Naive B cell (primary cell): ENCODE results near the gene CHST9. TPM values are rescaled to one million over a fixed set of nuclear protein-coding genes. Genes with fewer than 3 reads are reported as not detected.
"Not testable (repeated sequence)": the region's sequence is repeated elsewhere in the genome, so short reads cannot be mapped to it uniquely, and the experiment has no call there.

Experiments used
- ATAC-seq, 2 donors: fragments of 150-1000 bp; cut with Tn5 transposase; 2 replicates each; pipeline ENCODE4 v1.10.0; 2021; ENCODE audit warnings: low read depth in 2 of 2, mild to moderate bottlenecking in 2 of 2, moderate library complexity in 2 of 2
- DNase-seq: peaks from one replicate; pipeline ENCODE4 v3.0.0; 2022
- H3K27ac Mint-ChIP-seq, 6 donors: one replicate each; pipeline ENCODE4 v1.8.0; 2020 to 2022; ENCODE audit warnings: mild to moderate bottlenecking in 6 of 6, mixed read lengths in 6 of 6, moderate library complexity in 5 of 6, inconsistent platforms in 2 of 6
- H3K27me3 Mint-ChIP-seq, 3 donors: one replicate each; pipeline ENCODE4 v1.8.0; 2021 to 2022; ENCODE audit warnings: mixed read lengths in 3 of 3, mild to moderate bottlenecking in 1 of 3
- H3K36me3 Mint-ChIP-seq, 2 donors: one replicate each; pipeline ENCODE4 v1.8.0; 2020 to 2022; ENCODE audit warnings: mixed read lengths in 2 of 2, inconsistent platforms in 1 of 2, mild to moderate bottlenecking in 1 of 2
- H3K4me1 Mint-ChIP-seq, 3 donors: one replicate each; pipeline ENCODE4 v1.8.0; 2020 to 2022; ENCODE audit warnings: mixed read lengths in 3 of 3, inconsistent platforms in 1 of 3, mild to moderate bottlenecking in 1 of 3, moderate library complexity in 1 of 3
- H3K4me3 Mint-ChIP-seq, 8 donors: one replicate each; pipeline ENCODE4 v1.8.0; 2020 to 2022; ENCODE audit warnings: mild to moderate bottlenecking in 8 of 8, mixed read lengths in 8 of 8, moderate library complexity in 8 of 8, inconsistent platforms in 2 of 8
- H3K9me3 Mint-ChIP-seq, 7 donors: one replicate each; pipeline ENCODE4 v1.8.0; 2020 to 2022; ENCODE audit warnings: mixed read lengths in 7 of 7, mild to moderate bottlenecking in 5 of 7, inconsistent platforms in 2 of 7, moderate library complexity in 1 of 7
- polyA plus RNA-seq, 6 donors: library from polyadenylated mRNA; unstranded; fragments of 300-500 nt; fragmentation: Illumina TruSeq; gene quantifications; one replicate each; pipeline ENCODE4 v1.2.3, GENCODE V29; 2021; ENCODE audit warnings: low read depth in 6 of 6

The CHST9 gene
- polyA plus RNA-seq, 6 donors from 2014 or later: not detected

DNA sequence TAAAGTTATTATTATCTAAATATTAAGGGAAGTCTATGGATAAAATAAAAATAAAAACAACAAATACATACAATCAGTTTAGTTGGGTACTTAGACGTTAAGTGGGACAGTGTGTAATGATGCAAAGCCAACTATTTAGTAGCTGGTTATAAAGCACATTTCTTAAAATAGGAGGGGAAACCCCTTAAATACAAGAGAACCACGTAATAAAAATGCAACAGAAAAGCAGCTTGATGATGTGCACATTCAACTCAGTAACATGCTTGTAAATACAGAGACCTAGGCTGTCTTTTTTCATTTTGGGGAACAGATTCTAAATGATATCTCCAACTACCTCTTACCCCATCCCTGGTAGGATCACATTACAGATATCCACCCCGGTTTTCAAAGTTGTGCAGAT, 185.3 kb downstream of the CHST9 start:
- no peaks in the 10 kb centered on the region for H3K36me3 Mint-ChIP-seq
- H3K4me3 Mint-ChIP-seq: no peak overlapping the region
- no peak overlapping the region for H3K27ac Mint-ChIP-seq
- peaks cover 0 to 6% (median 0%) of the 10 kb centered on the region in 7 donors for H3K9me3 Mint-ChIP-seq
- peaks cover 0 to 5% (median 0%) of the 10 kb centered on the region in 3 donors for H3K4me1 Mint-ChIP-seq
- peaks cover 0 to 5% (median 0%) of the 10 kb centered on the region in 3 donors for H3K27me3 Mint-ChIP-seq
- no peak for ATAC-seq
- DNase-seq: no peak

GRCh38 chr18:26993568-26993967, 191.5 kb downstream of the CHST9 start:
- Mint-ChIP-seq H3K27ac (no peak overlapping the region), H3K4me1 (no peaks in the 10 kb centered on the region), H3K9me3 (peaks cover 0 to 7% (median 2%) of the 10 kb centered on the region in 7 donors), H3K36me3 (no peaks in the 10 kb centered on the region), H3K27me3 (peaks cover 0 to 5% (median 0%) of the 10 kb centered on the region in 3 donors), H3K4me3 (no peak overlapping the region)
- ATAC-seq: no peak
- DNase-seq: no peak

GRCh38 chr18:26992926-26993325, 192.2 kb downstream of the CHST9 start:
- H3K27me3 Mint-ChIP-seq: peaks cover 0 to 5% (median 0%) of the 10 kb centered on the region in 3 donors
- H3K9me3 Mint-ChIP-seq: peaks cover 0 to 5% (median 2%) of the 10 kb centered on the region in 7 donors
- no peaks in the 10 kb centered on the region for H3K36me3 Mint-ChIP-seq
- H3K27ac Mint-ChIP-seq: no peak overlapping the region
- H3K4me3 Mint-ChIP-seq: no peak overlapping the region
- DNase-seq (no peak), ATAC-seq (no peak)
- H3K4me1 Mint-ChIP-seq: no peaks in the 10 kb centered on the region

DNA sequence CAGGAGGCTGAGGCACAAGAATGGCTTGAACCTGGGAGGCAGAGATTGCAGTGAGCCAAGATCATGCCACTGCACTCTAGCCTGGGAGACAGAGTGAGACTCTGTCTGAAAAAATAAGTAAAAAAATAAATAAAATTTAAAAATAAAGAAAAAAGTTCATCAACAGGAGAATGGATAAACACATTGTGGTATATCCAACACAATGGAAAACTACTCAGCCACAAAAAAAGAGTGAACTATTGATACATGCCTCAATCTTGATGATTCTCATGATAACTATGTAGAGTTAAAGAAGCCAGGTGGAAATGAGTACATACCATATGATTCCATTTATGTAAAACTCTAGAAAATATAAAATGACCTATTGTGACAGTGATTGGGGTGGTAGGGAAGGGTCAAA, 195.3 kb downstream of the CHST9 start:
- H3K4me3 Mint-ChIP-seq: no peak overlapping the region
- no peaks in the 10 kb centered on the region for H3K4me1 Mint-ChIP-seq
- peaks cover 0 to 10% (median 7%) of the 10 kb centered on the region in 3 donors for H3K27me3 Mint-ChIP-seq
- H3K9me3 Mint-ChIP-seq: peaks cover 0 to 16% (median 2%) of the 10 kb centered on the region in 7 donors
- ATAC-seq (no peak), DNase-seq (no peak)
- no peak overlapping the region for H3K27ac Mint-ChIP-seq
- H3K36me3 Mint-ChIP-seq: no peaks in the 10 kb centered on the region

DNA sequence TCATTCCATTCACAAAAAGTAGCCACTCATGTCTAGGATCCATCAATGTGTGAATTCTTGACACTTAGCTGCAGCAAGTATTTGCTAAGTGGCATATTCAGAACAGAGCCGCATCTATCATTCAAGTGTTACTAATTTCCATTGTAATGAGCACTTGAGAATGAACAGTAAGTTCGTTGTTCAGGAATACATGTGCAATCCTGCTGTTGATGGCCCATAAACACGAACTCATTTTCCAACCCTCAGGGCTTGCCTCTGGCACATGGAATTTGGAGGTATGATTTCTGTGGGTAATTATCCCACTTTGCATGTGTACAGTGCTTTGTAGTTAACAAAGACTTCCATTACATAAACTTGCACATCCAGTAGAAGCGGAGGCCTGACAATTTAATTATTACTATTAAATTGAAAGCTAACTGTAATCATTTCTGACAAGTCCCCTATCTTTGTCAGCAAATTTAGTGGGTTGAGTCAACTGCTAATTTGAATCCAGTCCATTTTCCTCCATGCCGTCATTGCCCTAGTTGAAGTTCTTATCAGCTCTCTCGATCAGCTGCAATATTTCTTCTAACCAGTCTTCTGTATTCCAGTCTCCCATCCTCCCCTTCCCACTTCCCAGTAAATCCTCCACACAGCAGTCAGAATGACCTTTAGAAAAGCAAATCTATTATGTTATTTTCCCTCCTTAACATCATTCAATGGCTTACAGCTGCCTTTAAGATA, 203.6 kb downstream of the CHST9 start:
- ATAC-seq: no peak
- H3K4me1 Mint-ChIP-seq: peaks cover 3 to 22% (median 21%) of the 10 kb centered on the region in 3 donors
- H3K27me3 Mint-ChIP-seq: peaks cover 6 to 9% (median 8%) of the 10 kb centered on the region in 3 donors
- no peak overlapping the region for H3K4me3 Mint-ChIP-seq
- no peaks in the 10 kb centered on the region for H3K36me3 Mint-ChIP-seq
- DNase-seq: no peak
- no peak overlapping the region for H3K27ac Mint-ChIP-seq
- H3K9me3 Mint-ChIP-seq: peaks cover 0 to 11% (median 2%) of the 10 kb centered on the region in 7 donors

DNA sequence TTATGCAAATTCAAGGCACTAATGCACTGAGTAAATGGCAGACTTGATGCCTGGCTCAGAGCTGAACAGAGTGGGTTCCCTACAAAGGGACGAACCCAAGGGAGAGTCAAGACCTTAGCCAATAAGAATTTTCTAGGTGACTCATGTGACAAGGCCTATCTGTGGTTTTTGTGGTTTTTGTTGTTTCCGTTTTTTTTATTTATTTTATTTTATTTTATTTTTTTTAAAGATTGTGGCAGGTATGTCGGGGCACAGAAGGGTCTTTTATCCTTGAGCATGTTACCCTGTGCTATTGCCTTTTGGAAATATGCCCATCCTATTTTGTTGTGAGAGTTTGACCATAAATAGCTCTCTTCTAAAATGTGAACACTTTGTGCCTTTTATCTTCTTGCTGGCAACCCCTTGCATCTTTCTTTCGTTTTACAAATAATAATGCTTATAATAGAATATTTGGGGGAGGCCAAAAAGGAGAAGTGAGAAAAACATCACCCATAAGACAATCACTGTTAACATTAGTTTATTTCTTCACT, 206.2 kb downstream of the CHST9 start:
- Mint-ChIP-seq H3K4me3 (peak overlapping the region in 1 of 8 donors; percentile 60), H3K4me1 (peaks cover 3 to 22% (median 21%) of the 10 kb centered on the region in 3 donors), H3K27me3 (peaks cover 0 to 9% (median 0%) of the 10 kb centered on the region in 3 donors), H3K9me3 (peaks cover 0 to 3% (median 0%) of the 10 kb centered on the region in 7 donors), H3K27ac (peak overlapping the region in 1 of 6 donors; percentile 2), H3K36me3 (no peaks in the 10 kb centered on the region)
- DNase-seq (no peak), ATAC-seq (peak; percentile 59 to 79)

DNA sequence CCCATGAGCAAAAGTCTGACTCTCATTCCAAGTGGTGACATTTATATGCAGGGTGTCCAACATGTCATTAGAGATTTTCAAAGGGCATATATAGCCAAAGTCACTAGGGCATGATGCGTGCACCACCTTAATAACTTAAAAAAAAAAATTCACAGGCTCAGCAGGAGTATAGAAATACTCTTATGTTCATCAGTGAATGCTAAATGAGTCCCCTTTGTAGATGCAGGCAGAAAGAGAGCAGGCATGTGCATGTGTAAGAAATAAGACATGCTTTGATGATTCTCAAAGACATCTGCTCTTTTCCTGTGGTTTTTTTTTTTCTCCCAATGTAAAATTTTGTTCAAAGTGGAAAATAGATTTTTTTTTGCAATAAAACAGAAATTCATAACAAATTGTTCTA, 207.3 kb downstream of the CHST9 start:
- H3K36me3 Mint-ChIP-seq: no peaks in the 10 kb centered on the region
- no peak overlapping the region for H3K4me3 Mint-ChIP-seq
- H3K27me3 Mint-ChIP-seq: peaks cover 0 to 1% (median 0%) of the 10 kb centered on the region in 3 donors
- H3K27ac Mint-ChIP-seq: no peak overlapping the region
- ATAC-seq (no peak), DNase-seq (no peak)
- H3K9me3 Mint-ChIP-seq: peaks cover 0 to 3% (median 0%) of the 10 kb centered on the region in 7 donors
- H3K4me1 Mint-ChIP-seq: peaks cover 3 to 22% (median 21%) of the 10 kb centered on the region in 3 donors

DNA sequence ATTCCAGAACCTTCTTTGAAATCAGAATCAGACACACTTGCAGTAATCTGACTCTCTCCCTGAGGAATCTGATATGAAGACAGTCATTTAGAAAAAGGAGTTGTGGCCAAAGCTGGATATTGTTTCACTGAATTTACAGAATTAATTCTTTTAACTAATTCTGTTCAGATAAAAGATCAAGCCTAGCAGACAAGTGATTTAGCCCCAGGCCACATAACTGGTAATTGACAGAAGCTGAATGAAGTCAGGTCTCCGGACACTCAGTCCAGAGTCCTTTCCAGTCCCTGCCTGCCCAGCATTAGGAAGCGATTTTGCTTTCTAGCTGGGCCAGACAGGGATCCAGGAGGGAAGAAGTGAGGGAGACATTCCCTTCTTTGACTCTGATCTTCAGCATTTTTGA, 208.9 kb downstream of the CHST9 start:
- Mint-ChIP-seq H3K36me3 (no peaks in the 10 kb centered on the region), H3K9me3 (peaks cover 0 to 4% (median 0%) of the 10 kb centered on the region in 7 donors), H3K4me3 (no peak overlapping the region), H3K27ac (no peak overlapping the region), H3K27me3 (no peaks in the 10 kb centered on the region), H3K4me1 (peaks cover 3 to 22% (median 21%) of the 10 kb centered on the region in 3 donors)
- ATAC-seq (no peak), DNase-seq (no peak)

GRCh38 chr18:26972549-26972948, 212.6 kb downstream of the CHST9 start:
- not testable (repeated sequence) for H3K27me3 Mint-ChIP-seq, H3K36me3 Mint-ChIP-seq, DNase-seq, ATAC-seq, H3K4me3 Mint-ChIP-seq, H3K9me3 Mint-ChIP-seq, H3K4me1 Mint-ChIP-seq, H3K27ac Mint-ChIP-seq

GRCh38 chr18:26971409-26971808, 213.7 kb downstream of the CHST9 start:
- no peak for ATAC-seq

GRCh38 chr18:26970637-26971036, 214.5 kb downstream of the CHST9 start:
- no peaks in the 10 kb centered on the region for H3K36me3 Mint-ChIP-seq
- H3K4me1 Mint-ChIP-seq: no peaks in the 10 kb centered on the region
- peaks cover 0 to 4% (median 0%) of the 10 kb centered on the region in 7 donors for H3K9me3 Mint-ChIP-seq
- H3K27ac Mint-ChIP-seq: no peak overlapping the region
- no peak for ATAC-seq
- H3K27me3 Mint-ChIP-seq: no peaks in the 10 kb centered on the region
- DNase-seq: no peak
- H3K4me3 Mint-ChIP-seq: no peak overlapping the region

More at GRCh38 chr18:26971409-26971808, 213.7 kb downstream of the CHST9 start:
- Mint-ChIP-seq H3K27me3 (no peaks in the 10 kb centered on the region), H3K36me3 (no peaks in the 10 kb centered on the region), H3K27ac (no peak overlapping the region), H3K9me3 (peaks cover 0 to 4% (median 0%) of the 10 kb centered on the region in 7 donors), H3K4me3 (no peak overlapping the region), H3K4me1 (no peaks in the 10 kb centered on the region)
- DNase-seq: no peak

DNA sequence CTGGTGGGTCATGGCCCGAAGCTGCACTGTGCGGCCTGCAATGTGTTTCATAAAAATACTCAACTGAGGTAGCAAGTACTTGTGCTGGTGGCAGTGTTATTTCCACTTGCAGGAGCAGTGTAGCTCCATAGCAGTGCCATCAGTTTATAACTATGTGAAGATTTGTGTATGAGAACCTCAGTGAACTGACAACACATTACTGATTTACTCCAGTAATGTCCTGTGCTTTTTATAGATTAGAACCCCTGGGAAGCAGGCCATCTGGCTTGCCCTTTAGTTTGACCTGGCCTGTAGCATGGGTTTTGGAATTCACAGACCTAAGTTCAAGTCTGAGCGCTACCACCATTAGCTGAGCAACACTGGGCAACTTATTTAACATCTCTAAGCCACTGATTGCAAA, 219.9 kb downstream of the CHST9 start:
- Mint-ChIP-seq H3K36me3 (no peaks in the 10 kb centered on the region), H3K27ac (no peak overlapping the region), H3K9me3 (peaks cover 0 to 5% (median 0%) of the 10 kb centered on the region in 7 donors), H3K4me3 (no peak overlapping the region), H3K27me3 (no peaks in the 10 kb centered on the region), H3K4me1 (no peaks in the 10 kb centered on the region)
- ATAC-seq (no peak), DNase-seq (no peak)

- no peaks in the 10 kb centered on the region for H3K4me1 Mint-ChIP-seq
- no peak overlapping the region for H3K4me3 Mint-ChIP-seq
- no peaks in the 10 kb centered on the region for H3K27me3 Mint-ChIP-seq
- no peaks in the 10 kb centered on the region for H3K36me3 Mint-ChIP-seq
- ATAC-seq (no peak), DNase-seq (no peak)
- peaks cover 0 to 5% (median 0%) of the 10 kb centered on the region in 7 donors for H3K9me3 Mint-ChIP-seq
- no peak overlapping the region for H3K27ac Mint-ChIP-seq
These were observed 221.8 kb downstream of the CHST9 start for GRCh38 chr18:26963292-26963691.

GRCh38 chr18:26961839-26962238, 223.3 kb downstream of the CHST9 start:
- DNase-seq (no peak), ATAC-seq (no peak)

More at GRCh38 chr18:26961839-26962238, 223.3 kb downstream of the CHST9 start:
- H3K27ac Mint-ChIP-seq: no peak overlapping the region
- no peak overlapping the region for H3K4me3 Mint-ChIP-seq
- H3K36me3 Mint-ChIP-seq: no peaks in the 10 kb centered on the region
- H3K4me1 Mint-ChIP-seq: no peaks in the 10 kb centered on the region
- no peaks in the 10 kb centered on the region for H3K27me3 Mint-ChIP-seq
- peaks cover 0 to 5% (median 0%) of the 10 kb centered on the region in 7 donors for H3K9me3 Mint-ChIP-seq
